Mucosa of rectum (tissue), 2 donors: Measurements from ENCODE around the gene BACE2.

Experiments
- H3K27ac ChIP-seq, 2 donors: one replicate each; pipeline ENCODE4 v1.7.0; 2013; ENCODE audit warnings: inconsistent platforms in 2 of 2, low read depth in 2 of 2, low read length in 2 of 2
- H3K27me3 ChIP-seq, 2 donors: one replicate each; pipeline ENCODE4 v1.7.0; 2013; ENCODE audit warnings: low read length in 2 of 2; ENCODE audit not compliant: control insufficient read depth in 2 of 2, insufficient read depth in 2 of 2
- H3K36me3 ChIP-seq, 2 donors: one replicate each; pipeline ENCODE4 v1.7.0; 2013; ENCODE audit warnings: low read length in 2 of 2; ENCODE audit not compliant: control insufficient read depth in 2 of 2, insufficient read depth in 2 of 2
- H3K4me1 ChIP-seq, 2 donors: one replicate each; pipeline ENCODE4 v1.7.0; 2013; ENCODE audit warnings: low read length in 2 of 2, mild to moderate bottlenecking in 1 of 2; ENCODE audit not compliant: control insufficient read depth in 2 of 2, insufficient read depth in 2 of 2
- H3K4me3 ChIP-seq, 2 donors: one replicate each; pipeline ENCODE4 v1.7.0; 2013; ENCODE audit warnings: low read length in 2 of 2
- H3K9ac ChIP-seq, 2 donors: one replicate each; pipeline ENCODE4 v1.7.0; 2013; ENCODE audit warnings: low read length in 2 of 2, low read depth in 1 of 2, mild to moderate bottlenecking in 1 of 2
- H3K9me3 ChIP-seq, 2 donors: one replicate each; pipeline ENCODE4 v1.7.0; 2013; ENCODE audit warnings: low read length in 2 of 2; ENCODE audit not compliant: control insufficient read depth in 2 of 2
- donor health status: healthy.
- donor health status: Normal muscosa, but diverticular disease.

Gene BACE2

DNA sequence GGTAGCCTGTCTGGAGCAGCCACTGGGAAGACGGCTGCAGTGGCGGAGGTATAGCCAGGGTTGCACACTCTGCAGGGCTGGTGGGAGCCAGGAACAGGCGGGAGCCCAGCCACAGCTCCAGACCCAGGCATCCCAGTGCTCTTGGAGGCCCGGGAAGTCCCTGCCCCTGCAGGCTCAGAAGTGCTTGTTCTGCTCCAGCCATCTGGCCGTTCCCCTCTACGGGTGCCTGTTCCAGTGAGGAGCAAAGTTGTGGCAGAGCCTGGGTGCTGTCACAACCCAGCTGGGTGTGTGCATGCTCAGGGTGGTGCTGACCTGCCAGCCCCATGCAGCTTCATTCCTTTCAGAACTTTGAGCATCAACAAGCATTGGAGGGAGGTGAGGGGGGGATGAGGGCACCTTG is 31.7 kb upstream of the BACE2 start:
- H3K36me3 ChIP-seq, result no peaks in the 10 kb centered on the region
- no peak overlapping the region for H3K27ac ChIP-seq
- H3K4me1 ChIP-seq, result no peaks in the 10 kb centered on the region
- no peak overlapping the region for H3K9ac ChIP-seq
- no peaks in the 10 kb centered on the region for H3K9me3 ChIP-seq
- peaks cover 0 to 14% of the 10 kb centered on the region in 2 donors for H3K27me3 ChIP-seq
- H3K4me3 ChIP-seq, result no peak overlapping the region

DNA sequence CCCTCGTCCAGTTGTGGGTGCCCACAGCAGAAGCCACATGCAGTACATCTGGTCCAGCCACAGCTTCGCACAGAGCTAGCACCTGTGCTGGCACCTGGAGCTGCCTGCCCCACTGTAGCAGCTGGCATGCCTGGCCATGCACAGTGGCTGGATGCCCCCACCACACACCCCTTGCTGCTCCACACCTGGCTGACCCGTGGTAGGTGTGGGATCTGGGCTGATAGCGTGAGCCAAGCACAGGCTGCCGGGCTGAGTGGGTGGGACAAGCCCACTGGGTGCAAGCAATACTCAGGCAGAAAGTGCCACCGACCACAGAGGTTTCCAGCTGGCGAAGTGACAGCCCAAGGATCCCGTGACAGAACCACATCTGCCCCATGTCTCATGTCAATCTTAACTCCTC is 30.6 kb upstream of the BACE2 start:
- Histone ChIP-seq H3K27ac (no peak overlapping the region), H3K9me3 (no peaks in the 10 kb centered on the region), H3K27me3 (peaks cover 0 to 14% of the 10 kb centered on the region in 2 donors), H3K4me1 (no peaks in the 10 kb centered on the region), H3K9ac (no peak overlapping the region), H3K36me3 (no peaks in the 10 kb centered on the region), H3K4me3 (no peak overlapping the region)

DNA sequence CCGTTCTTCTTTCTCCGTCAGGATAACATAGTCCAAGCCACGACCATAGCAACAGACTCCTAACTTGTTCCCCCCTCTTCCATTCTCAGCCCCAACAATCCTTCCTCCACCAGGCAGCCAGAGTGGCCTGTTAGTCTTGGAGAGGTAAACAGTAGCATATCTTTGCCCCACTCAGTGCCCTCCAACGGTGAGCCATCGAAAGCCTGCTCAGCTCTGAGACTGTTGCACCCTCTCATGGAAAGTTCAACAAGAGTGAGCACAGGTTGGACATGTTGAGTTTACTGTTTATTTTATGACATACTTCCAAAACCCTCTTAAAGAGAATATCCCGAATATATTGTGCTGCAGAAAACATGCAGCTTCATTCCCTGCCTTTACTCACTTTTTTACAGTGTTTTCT is 30.1 kb upstream of the BACE2 start:
- Histone ChIP-seq H3K9ac (no peak overlapping the region), H3K36me3 (no peaks in the 10 kb centered on the region), H3K4me1 (no peaks in the 10 kb centered on the region), H3K4me3 (no peak overlapping the region), H3K27me3 (peaks cover 0 to 14% of the 10 kb centered on the region in 2 donors), H3K9me3 (no peaks in the 10 kb centered on the region), H3K27ac (no peak overlapping the region)

DNA sequence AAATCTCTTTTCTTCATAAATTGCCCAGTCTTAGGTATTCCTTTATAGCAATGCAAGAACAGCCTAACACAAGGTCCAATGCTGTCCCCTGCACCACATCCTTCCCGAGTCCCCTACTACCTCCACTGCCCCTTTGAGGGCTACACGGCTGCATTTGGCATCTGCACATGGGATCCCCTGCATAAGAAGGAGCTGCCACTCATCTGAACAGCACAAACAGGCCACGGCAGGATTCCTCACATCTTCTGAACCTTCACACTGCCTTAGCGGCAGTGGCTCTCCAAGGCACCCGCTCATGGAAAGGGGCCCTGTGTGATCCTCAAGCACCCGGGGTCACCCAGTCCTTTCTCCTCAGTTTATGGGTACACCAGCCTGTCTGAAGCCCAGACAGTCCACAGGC is 29.2 kb upstream of the BACE2 start:
- no peak overlapping the region for H3K4me3 ChIP-seq
- H3K9ac ChIP-seq, result no peak overlapping the region
- no peaks in the 10 kb centered on the region for H3K4me1 ChIP-seq
- H3K27me3 ChIP-seq, result peaks cover 0 to 14% of the 10 kb centered on the region in 2 donors
- H3K27ac ChIP-seq, result no peak overlapping the region
- H3K9me3 ChIP-seq, result no peaks in the 10 kb centered on the region
- H3K36me3 ChIP-seq, result no peaks in the 10 kb centered on the region

DNA sequence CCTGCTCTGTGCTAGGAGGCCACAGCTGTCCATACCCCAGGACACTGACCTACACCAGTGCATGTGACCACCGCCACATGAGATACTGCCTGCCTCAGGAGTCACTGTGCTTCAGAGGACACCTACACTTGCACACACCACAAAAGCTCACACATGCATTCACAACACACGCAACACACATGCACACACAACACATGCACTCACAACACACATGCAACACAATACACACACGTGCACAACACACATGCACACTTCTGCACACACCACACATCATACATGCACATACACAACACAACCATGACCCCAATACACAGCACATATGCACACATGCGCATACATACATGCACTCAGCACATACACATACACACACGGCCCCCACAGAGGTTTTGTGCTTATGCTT is 28.7 kb upstream of the BACE2 start:
- H3K36me3 ChIP-seq, result no peaks in the 10 kb centered on the region
- no peaks in the 10 kb centered on the region for H3K9me3 ChIP-seq
- no peak overlapping the region for H3K9ac ChIP-seq
- no peak overlapping the region for H3K4me3 ChIP-seq
- peaks cover 0 to 14% of the 10 kb centered on the region in 2 donors for H3K27me3 ChIP-seq
- no peaks in the 10 kb centered on the region for H3K4me1 ChIP-seq
- no peak overlapping the region for H3K27ac ChIP-seq

DNA sequence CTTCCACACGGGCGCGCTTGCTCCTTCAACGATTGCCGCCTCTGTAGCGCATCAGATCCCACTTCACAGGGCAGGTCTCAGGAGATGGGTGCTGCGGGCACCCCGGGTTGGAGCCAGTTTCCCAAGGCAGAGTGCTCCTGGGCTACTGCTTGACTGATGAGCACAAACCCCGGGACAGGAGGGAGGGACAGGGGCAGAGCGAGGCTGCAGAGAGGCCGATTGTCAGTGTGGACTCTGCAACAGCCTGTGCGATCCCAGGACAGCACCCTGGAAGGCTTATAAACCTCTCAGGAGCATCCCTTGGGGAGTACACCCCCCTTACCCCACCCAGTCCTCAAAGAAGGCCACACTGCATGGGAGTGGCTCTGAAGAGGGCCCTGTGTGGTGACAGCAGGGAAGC is 28.0 kb upstream of the BACE2 start:
- Histone ChIP-seq H3K36me3 (no peaks in the 10 kb centered on the region), H3K9ac (no peak overlapping the region), H3K27ac (no peak overlapping the region), H3K4me1 (no peaks in the 10 kb centered on the region), H3K4me3 (no peak overlapping the region), H3K27me3 (peaks cover 0 to 14% of the 10 kb centered on the region in 2 donors), H3K9me3 (no peaks in the 10 kb centered on the region)

DNA sequence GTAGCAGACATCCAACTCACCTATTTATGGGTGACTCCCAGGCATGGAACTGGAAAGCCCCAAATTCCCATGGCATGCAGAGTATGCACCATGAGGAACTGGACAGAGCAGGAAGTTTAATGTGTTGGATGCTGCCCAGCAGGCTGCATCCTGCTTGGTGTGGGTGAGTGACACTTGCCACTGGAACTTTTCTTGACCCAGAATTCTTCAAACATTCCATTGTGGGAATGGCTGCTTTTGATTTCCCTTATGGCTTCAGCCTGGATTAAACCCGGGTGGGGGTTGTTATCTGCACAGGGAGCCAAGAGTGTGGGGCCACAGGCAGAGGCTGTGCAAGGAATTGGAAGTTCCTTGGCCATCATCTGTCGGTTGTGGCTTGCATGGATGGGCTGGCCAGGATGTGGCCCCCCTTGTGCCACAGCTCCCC is 26.9 kb upstream of the BACE2 start:
- H3K9me3 ChIP-seq, result no peaks in the 10 kb centered on the region
- peaks cover 0 to 7% of the 10 kb centered on the region in 2 donors for H3K27me3 ChIP-seq
- H3K4me1 ChIP-seq, result no peaks in the 10 kb centered on the region
- H3K4me3 ChIP-seq, result no peak overlapping the region
- no peak overlapping the region for H3K27ac ChIP-seq
- H3K36me3 ChIP-seq, result no peaks in the 10 kb centered on the region
- H3K9ac ChIP-seq, result no peak overlapping the region

DNA sequence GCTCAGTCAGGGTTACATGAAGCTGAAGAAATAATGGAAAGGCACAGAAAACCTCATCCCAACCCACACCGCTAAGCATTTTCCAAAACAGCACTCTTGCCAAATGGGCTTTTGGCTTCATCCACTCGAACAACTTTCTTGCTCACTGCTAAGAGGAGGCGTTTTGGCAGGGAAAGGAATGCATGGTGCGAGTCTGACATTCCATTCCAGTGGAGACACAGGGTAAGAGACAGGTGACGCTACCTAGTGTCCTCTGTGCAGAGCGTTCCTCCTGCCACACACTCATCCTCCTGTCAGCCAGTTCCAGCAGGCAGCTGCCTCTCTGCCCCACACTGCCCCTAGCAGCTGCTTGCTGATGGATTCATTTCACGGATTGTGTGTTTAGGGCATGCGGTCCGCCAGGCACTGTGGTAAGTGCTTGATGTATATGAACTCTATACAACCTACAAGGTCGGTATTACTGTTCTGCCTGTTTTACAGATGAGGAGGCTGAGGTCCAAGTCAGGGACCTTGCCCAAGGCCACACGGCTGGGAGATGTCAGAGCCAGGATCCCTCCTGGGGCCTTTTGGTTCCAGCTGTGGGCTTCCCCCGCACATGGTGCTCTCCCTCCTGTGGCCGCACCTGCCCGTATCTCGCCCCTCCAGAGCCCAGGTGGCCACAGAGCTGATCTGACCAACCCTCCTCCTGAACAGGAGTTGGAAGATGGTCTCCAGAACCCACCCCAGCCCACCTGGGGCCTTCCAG is 25.7 kb upstream of the BACE2 start:
- no peaks in the 10 kb centered on the region for H3K9me3 ChIP-seq
- peaks cover 2 to 3% of the 10 kb centered on the region in 2 donors for H3K4me1 ChIP-seq
- H3K4me3 ChIP-seq, result no peak overlapping the region
- H3K36me3 ChIP-seq, result no peaks in the 10 kb centered on the region
- H3K27me3 ChIP-seq, result peaks cover 0 to 3% of the 10 kb centered on the region in 2 donors
- H3K9ac ChIP-seq, result no peak overlapping the region
- no peak overlapping the region for H3K27ac ChIP-seq

DNA sequence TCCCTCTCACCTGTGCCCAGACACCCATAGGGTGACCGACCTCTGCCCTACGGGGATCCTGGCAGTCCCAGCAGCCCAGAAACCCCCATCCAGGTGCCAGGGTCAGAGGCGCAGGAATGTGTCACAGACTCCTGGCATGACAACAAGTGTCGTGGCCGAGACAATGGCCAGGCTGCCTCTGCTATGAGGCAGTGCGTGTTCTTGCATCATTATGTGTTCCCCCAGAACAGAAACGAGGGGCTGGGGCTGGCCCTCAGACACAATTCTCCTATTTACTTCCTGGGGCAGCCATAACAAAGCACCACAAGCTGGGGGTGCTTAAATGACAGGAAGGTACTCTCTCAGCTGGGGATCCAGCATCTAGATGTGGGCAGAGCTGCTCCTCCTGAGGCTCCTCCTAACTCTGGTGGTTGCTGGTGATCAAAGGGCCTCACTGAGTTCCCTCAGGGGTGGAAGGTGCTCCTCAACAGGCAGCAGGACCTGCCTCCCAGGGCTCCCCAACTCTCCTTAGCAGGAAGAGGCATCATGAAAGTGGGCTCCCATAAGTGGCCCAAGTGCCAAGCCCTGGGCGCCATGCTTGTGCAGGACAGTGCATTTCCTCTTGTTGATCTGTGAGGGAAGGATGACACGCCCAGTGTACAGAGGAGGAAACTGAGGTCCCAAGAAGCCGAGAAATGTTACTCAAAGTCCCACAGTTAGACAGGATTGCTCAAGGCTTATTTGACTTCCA is 24.2 kb upstream of the BACE2 start:
- Histone ChIP-seq H3K4me3 (no peak overlapping the region), H3K9ac (no peak overlapping the region), H3K36me3 (no peaks in the 10 kb centered on the region), H3K4me1 (peaks cover 5 to 6% of the 10 kb centered on the region in 2 donors), H3K27ac (no peak overlapping the region), H3K27me3 (peaks cover 0 to 3% of the 10 kb centered on the region in 2 donors), H3K9me3 (no peaks in the 10 kb centered on the region)

DNA sequence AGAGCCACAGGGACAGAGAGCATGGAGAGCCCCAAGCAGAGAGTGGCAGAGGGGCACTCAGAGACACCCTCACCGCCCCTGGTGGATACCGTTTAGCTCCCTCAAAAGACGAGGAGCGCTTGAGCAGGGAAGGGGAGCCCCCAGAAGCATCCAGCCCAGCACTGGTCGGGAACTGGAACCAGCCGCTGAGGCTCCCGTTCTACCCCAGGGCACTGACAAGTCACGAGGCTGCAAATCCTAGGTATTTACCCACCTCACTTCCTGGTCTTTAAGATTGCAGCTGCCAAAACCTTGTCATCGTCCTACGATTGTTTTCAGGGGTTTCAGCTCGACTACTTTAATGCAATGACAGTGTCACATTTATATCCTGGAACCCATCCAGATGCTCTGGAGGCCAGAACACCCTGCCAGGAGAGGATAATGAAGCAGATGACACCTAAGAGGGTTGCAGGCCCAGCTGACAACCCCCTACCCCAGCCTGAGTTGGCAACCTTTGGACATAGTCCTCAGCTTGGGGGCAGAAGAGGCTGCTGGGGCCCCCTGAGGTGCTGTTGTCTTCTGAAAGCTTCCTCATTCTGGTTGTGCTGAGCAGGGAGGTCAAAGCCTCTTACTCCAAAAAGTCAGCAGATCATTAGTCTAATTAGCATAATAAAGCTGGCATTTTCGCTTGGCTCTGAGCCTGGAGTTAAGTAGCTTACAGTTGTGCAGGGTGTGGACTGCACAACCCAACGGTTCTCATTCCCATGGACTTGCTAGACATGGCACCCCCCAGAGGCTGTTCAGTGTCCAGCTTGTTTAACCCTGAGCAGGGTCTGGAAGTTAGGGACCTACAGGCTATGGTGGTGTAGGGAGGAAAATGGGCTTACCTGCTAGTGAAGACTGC is 20.6 kb upstream of the BACE2 start:
- H3K9ac ChIP-seq, result no peak overlapping the region
- no peak overlapping the region for H3K27ac ChIP-seq
- H3K9me3 ChIP-seq, result no peaks in the 10 kb centered on the region
- no peaks in the 10 kb centered on the region for H3K27me3 ChIP-seq
- no peak overlapping the region for H3K4me3 ChIP-seq
- H3K36me3 ChIP-seq, result no peaks in the 10 kb centered on the region
- peaks cover 5 to 6% of the 10 kb centered on the region in 2 donors for H3K4me1 ChIP-seq
